OCI-LY1 (cell line): ENCODE results near the gene ARL6IP5.
A peak's percentile ranks its signal among the peaks of the same experiment; 100 is the strongest.

Experiments
- H2AFZ ChIP-seq: fragments of 200-600 bp; sonication (generic), shearing (Covaris generic); 2 replicates; pipeline ENCODE4 v1.6.0; 2014; ENCODE audit warnings: antibody characterized with exemption, mild to moderate bottlenecking, low read length
- H3F3A ChIP-seq: fragments of 200-600 bp; sonication (generic), shearing (Covaris generic); 2 replicates; pipeline ENCODE4 v1.6.0; 2014; ENCODE audit warnings: mild to moderate bottlenecking, antibody characterized with exemption, low read length, moderate library complexity; ENCODE audit not compliant: insufficient read depth
- H3K27ac ChIP-seq: fragments of 200-600 bp; sonication (generic); 2 replicates; pipeline ENCODE4 v1.5.1; 2014; ENCODE audit warnings: low read length, mixed run types, mild to moderate bottlenecking, low read depth; ENCODE audit not compliant: poor library complexity, severe bottlenecking
- H3K27me3 ChIP-seq: fragments of 200-600 bp; sonication (generic); 2 replicates; pipeline ENCODE4 v1.6.0; 2014; ENCODE audit warnings: antibody characterized with exemption, mild to moderate bottlenecking, low read length, moderate library complexity; ENCODE audit not compliant: insufficient read depth
- H3K36me3 ChIP-seq: fragments of 200-600 bp; sonication (generic); 2 replicates; pipeline ENCODE4 v1.6.1; 2014; ENCODE audit warnings: mild to moderate bottlenecking, antibody characterized with exemption, low read length, moderate library complexity, mixed read lengths; ENCODE audit not compliant: insufficient read depth
- H3K4me1 ChIP-seq: fragments of 200-600 bp; sonication (generic); 2 replicates; pipeline ENCODE4 v1.5.1; 2014; ENCODE audit warnings: mild to moderate bottlenecking, low read length, moderate library complexity; ENCODE audit not compliant: insufficient read depth, severe bottlenecking
- H3K4me2 ChIP-seq: fragments of 200-600 bp; sonication (generic), shearing (Covaris generic); 2 replicates; pipeline ENCODE4 v1.6.1; 2014; ENCODE audit warnings: low read length
- H3K4me3 ChIP-seq: fragments of 200-600 bp; sonication (generic); 2 replicates; pipeline ENCODE4 v1.5.1; 2014; ENCODE audit warnings: low read length, low read depth, mild to moderate bottlenecking, mixed read lengths; ENCODE audit not compliant: poor library complexity, severe bottlenecking
- H3K79me2 ChIP-seq: fragments of 200-600 bp; shearing (Covaris generic); 2 replicates; pipeline ENCODE4 v1.6.1; 2016; ENCODE audit warnings: mixed run types, low read length, mixed read lengths; ENCODE audit not compliant: insufficient read depth
- H3K9ac ChIP-seq: fragments of 200-600 bp; sonication (generic), shearing (Covaris generic); 2 replicates; pipeline ENCODE4 v1.6.1; 2014; ENCODE audit warnings: mild to moderate bottlenecking, low read length, mixed read lengths
- H3K9me2 ChIP-seq: fragments of 200-600 bp; sonication (generic), shearing (Covaris generic); 2 replicates; pipeline ENCODE4 v1.6.1; 2014; ENCODE audit warnings: low read depth, mild to moderate bottlenecking, low read length, mixed read lengths
- H3K9me3 ChIP-seq: fragments of 200-600 bp; shearing (Covaris generic); 2 replicates; pipeline ENCODE4 v1.6.1; 2014; ENCODE audit warnings: low read length, mixed read lengths
- H4K20me1 ChIP-seq: fragments of 200-600 bp; sonication (generic), shearing (Covaris generic); 2 replicates; pipeline ENCODE4 v1.6.0; 2016; ENCODE audit warnings: mild to moderate bottlenecking, low read length; ENCODE audit not compliant: insufficient read depth
- EZH2 ChIP-seq: fragments of 200-600 bp; sonication (generic), shearing (Covaris generic); IDR thresholded peaks from 2 replicates; pipeline ENCODE4 v1.8.0; 2017; ENCODE audit warnings: borderline replicate concordance, mixed run types, mild to moderate bottlenecking, antibody characterized with exemption, low read length, moderate library complexity, mixed read lengths
- TF ChIP-seq, protein P1 (sequence below): fragments of 200-600 bp; sonication (generic), shearing (Covaris generic); IDR thresholded peaks from 2 replicates; pipeline ENCODE4 v1.5.1; 2017; ENCODE audit warnings: mild to moderate bottlenecking, antibody characterized with exemption, low read length, moderate library complexity, mixed read lengths

Gene ARL6IP5

DNA sequence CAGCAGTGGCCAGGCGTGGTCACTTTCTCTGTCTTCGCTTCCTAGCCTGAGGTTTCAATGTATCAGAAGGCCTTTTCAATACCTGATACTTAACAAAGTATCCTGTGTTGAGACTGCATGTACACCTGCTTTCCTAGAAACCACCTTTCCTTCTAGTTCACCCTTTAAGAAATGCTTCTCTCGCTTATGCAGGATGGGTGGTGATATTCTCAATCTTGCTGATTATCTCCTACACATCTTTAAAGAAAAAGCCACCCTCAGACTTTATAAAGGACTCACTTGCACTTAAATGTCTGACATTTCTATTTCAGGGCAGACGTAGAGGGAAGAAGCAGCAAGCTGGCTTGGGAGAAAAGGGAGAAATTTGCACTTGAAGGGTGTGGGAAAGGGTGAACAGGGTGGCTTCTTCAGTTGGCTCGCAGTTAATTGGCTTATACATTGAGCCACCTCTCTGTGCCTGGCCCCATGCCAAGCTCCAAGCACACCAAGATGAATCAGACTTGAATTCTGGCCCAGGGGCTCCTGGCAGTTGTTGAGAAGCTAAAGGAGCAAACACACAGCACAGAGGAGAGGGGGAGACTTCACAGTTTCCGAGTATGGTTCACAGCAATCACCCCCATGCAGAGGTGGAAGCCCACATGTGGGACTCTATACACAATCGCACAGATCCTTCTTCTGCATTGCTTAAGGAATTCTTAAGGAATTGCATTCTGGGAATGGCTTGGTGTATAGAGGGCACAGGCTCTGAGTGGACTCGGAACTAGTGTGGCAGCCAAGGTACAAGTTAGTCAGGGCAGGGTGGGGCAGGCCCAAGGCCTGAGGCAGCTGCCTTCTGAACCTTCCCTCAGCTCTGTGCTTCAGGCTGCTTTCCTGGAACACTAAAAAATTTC lies 1.3 kb downstream of the ARL6IP5 start:
- H3K27me3 ChIP-seq, result no peaks in the 10 kb centered on the region
- no peaks in the 10 kb centered on the region for H3K79me2 ChIP-seq
- TF ChIP-seq, protein P1, sequence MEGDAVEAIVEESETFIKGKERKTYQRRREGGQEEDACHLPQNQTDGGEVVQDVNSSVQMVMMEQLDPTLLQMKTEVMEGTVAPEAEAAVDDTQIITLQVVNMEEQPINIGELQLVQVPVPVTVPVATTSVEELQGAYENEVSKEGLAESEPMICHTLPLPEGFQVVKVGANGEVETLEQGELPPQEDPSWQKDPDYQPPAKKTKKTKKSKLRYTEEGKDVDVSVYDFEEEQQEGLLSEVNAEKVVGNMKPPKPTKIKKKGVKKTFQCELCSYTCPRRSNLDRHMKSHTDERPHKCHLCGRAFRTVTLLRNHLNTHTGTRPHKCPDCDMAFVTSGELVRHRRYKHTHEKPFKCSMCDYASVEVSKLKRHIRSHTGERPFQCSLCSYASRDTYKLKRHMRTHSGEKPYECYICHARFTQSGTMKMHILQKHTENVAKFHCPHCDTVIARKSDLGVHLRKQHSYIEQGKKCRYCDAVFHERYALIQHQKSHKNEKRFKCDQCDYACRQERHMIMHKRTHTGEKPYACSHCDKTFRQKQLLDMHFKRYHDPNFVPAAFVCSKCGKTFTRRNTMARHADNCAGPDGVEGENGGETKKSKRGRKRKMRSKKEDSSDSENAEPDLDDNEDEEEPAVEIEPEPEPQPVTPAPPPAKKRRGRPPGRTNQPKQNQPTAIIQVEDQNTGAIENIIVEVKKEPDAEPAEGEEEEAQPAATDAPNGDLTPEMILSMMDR, result no peak
- TF ChIP-seq EZH2, result no peak
- peak overlapping the region; percentile 85 for H3K9ac ChIP-seq
- H3K9me2 ChIP-seq, result no peaks in the 10 kb centered on the region
- peak overlapping the region; percentile 89 for H3K27ac ChIP-seq
- H3K4me3 ChIP-seq, result peak overlapping the region; percentile 93
- H3K4me1 ChIP-seq, result peaks cover 74% of the 10 kb centered on the region
- peak overlapping the region; percentile 81 for H3K4me2 ChIP-seq
- no peaks in the 10 kb centered on the region for H4K20me1 ChIP-seq
- H3K36me3 ChIP-seq, result no peaks in the 10 kb centered on the region
- H3K9me3 ChIP-seq, result no peaks in the 10 kb centered on the region
- 0 out of 2 replicates have a peak, but pooled peaks cover 8% of the 10 kb centered on the region for H3F3A ChIP-seq
- no peak overlapping the region for H2AFZ ChIP-seq

- Histone ChIP-seq H2AFZ (no peak overlapping the region), H3K4me3 (no peak overlapping the region), H3F3A (0 out of 2 replicates have a peak, but pooled peaks cover 8% of the 10 kb centered on the region), H3K27ac (no peak overlapping the region), H3K9me2 (no peaks in the 10 kb centered on the region), H3K79me2 (no peaks in the 10 kb centered on the region), H3K27me3 (no peaks in the 10 kb centered on the region), H3K4me1 (peaks cover 74% of the 10 kb centered on the region), H3K36me3 (no peaks in the 10 kb centered on the region), H4K20me1 (no peaks in the 10 kb centered on the region), H3K4me2 (no peak overlapping the region; the same call in 1 of the 2 replicates), H3K9me3 (no peaks in the 10 kb centered on the region), H3K9ac (no peak overlapping the region)
- TF ChIP-seq, protein P1, result no peak
- TF ChIP-seq EZH2, result no peak
These were observed 2.5 kb downstream of the ARL6IP5 start for GRCh38 chr3:69087030-69087791.

DNA sequence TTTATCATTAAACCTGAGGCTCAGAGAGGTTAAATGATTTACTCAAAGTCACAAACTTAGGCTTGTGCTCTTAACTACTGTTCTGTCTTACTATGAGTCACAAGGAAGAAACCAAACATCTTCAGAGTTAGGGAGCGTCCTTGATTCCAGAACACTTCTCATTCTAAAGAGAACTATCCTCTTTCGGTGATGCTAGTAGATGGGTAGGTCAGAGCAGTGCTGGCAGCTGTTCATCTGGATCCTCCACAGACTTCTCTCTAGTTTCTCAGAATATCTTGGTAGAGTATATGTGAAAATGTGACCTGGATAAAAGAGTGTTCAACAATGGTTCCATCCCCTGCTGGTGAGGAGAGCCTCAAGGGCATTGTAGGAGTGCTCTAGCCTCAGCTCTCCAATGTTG lies 3.3 kb downstream of the ARL6IP5 start:
- no peak for TF ChIP-seq EZH2
- TF ChIP-seq, protein P1, result no peak
- Histone ChIP-seq H3K79me2 (no peaks in the 10 kb centered on the region), H4K20me1 (no peaks in the 10 kb centered on the region), H3K27me3 (no peaks in the 10 kb centered on the region), H3F3A (0 out of 2 replicates have a peak, but pooled peaks cover 8% of the 10 kb centered on the region), H3K9ac (no peak overlapping the region), H3K27ac (no peak overlapping the region), H3K36me3 (no peaks in the 10 kb centered on the region), H3K9me3 (no peaks in the 10 kb centered on the region), H3K9me2 (no peaks in the 10 kb centered on the region), H3K4me2 (no peak overlapping the region), H3K4me1 (peaks cover 71% of the 10 kb centered on the region), H3K4me3 (no peak overlapping the region), H2AFZ (no peak overlapping the region)
